ENCODE data around the gene KCNH2.

DNA sequence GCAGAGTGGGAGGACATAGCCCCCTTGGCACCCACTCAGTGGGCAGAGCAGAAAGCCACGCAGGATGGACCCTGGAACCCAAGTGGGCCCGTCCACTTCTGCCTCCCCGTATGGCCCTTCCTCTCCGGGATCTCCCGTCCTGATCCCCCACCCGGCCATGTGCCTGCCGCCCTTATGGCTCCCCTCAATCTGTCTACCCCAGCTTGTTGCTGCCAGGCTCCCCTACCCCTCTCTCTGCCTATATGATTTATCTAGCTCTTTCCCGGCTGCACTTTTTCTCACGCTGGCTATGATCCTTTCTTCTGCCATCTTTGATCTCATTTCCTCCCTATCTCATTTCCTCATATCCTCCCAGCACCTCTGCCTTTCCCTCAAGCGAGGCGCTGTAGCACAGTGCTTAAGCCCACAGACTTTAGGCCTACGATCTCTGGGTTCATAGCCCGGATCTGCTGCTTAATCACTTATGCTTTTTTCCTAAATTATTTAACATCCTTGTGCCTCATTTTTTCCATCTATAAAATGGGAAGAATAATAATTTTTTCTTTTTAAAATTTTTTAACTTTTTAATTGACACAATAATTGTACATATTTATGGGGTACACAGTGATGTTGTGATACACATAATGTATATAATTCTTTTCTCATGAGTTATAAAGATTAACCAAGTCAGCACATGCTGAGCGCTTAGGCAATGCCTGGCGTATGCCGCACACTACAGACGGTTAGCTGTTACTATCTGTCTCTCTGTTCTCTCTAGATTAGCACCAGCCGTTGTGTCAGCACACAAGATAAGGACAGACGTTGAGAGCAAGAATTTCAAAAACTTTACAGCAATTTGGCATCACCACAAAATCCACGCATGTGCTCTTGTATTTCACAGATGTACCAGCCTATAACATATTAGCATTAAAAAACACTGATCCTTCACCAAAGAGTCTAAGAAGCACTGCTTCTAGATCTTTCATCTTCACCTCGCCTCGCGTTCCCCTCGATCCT, 18.1 kb downstream of the KCNH2 start:
- TF ChIP-seq SP1 (IDR thresholded peaks at IDR 0.05), result no peak
- TF ChIP-seq FOXM1 (IDR thresholded peaks at IDR 0.05; ENCODE audit: borderline replicate concordance), result no peak
- TF ChIP-seq, protein P1, sequence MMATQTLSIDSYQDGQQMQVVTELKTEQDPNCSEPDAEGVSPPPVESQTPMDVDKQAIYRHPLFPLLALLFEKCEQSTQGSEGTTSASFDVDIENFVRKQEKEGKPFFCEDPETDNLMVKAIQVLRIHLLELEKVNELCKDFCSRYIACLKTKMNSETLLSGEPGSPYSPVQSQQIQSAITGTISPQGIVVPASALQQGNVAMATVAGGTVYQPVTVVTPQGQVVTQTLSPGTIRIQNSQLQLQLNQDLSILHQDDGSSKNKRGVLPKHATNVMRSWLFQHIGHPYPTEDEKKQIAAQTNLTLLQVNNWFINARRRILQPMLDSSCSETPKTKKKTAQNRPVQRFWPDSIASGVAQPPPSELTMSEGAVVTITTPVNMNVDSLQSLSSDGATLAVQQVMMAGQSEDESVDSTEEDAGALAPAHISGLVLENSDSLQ (IDR thresholded peaks at IDR 0.05), result no peak
- TF ChIP-seq ARNT (IDR thresholded peaks at IDR 0.05), result no peak
- no peak for TF ChIP-seq SUZ12 (IDR thresholded peaks at IDR 0.05)
- TF ChIP-seq BHLHE40 (IDR thresholded peaks at IDR 0.05; ENCODE audit: borderline replicate concordance), result no peak
- TF ChIP-seq NFRKB (IDR thresholded peaks at IDR 0.05), result no peak
- TF ChIP-seq ZNF384 (IDR thresholded peaks at IDR 0.05), result no peak
- TF ChIP-seq FOXA1 (IDR thresholded peaks at IDR 0.05), result no peak
- TF ChIP-seq ELF4 (IDR thresholded peaks at IDR 0.05), result no peak
- no peak for TF ChIP-seq CTBP1 (IDR thresholded peaks at IDR 0.05; ENCODE audit: borderline replicate concordance)

Data from HEK293T (cell line).